ENCODE measurements around the gene BHLHE40. TPM values are rescaled to one million over a fixed set of nuclear protein-coding genes. Genes with fewer than 3 reads are reported as not detected.

The BHLHE40 gene
- total and polyA plus RNA-seq, 10 of the 15 experiments (the other 5 are each of a cell fraction or from before 2014, with no cell fraction given): 25.2 to 106 (median 51.4) TPM

DNA sequence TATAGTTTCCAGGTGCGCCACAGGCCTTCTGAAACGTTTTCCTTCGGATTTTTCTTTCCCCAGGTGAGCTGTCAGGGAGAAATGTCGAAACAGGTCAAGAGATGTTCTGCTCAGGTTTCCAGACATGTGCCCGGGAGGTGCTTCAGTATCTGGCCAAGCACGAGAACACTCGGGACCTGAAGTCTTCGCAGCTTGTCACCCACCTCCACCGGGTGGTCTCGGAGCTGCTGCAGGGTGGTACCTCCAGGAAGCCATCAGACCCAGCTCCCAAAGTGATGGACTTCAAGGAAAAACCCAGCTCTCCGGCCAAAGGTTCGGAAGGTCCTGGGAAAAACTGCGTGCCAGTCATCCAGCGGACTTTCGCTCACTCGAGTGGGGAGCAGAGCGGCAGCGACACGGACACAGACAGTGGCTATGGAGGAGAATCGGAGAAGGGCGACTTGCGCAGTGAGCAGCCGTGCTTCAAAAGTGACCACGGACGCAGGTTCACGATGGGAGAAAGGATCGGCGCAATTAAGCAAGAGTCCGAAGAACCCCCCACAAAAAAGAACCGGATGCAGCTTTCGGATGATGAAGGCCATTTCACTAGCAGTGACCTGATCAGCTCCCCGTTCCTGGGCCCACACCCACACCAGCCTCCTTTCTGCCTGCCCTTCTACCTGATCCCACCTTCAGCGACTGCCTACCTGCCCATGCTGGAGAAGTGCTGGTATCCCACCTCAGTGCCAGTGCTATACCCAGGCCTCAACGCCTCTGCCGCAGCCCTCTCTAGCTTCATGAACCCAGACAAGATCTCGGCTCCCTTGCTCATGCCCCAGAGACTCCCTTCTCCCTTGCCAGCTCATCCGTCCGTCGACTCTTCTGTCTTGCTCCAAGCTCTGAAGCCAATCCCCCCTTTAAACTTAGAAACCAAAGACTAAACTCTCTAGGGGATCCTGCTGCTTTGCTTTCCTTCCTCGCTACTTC is 3.8 kb downstream of the BHLHE40 start (continued):
- peak; percentile 20; the same call in 1 of the 2 replicates for TF ChIP-seq WRNIP1 (IDR thresholded peaks at IDR 0.05; ENCODE audit: borderline replicate concordance, low read depth, low read length)
- 0 out of 2 replicates have a peak, but pooled peaks have one; percentile 16 for TF ChIP-seq BACH1 (IDR thresholded peaks at IDR 0.05; ENCODE audit: borderline replicate concordance)
- TF ChIP-seq, protein P1, sequence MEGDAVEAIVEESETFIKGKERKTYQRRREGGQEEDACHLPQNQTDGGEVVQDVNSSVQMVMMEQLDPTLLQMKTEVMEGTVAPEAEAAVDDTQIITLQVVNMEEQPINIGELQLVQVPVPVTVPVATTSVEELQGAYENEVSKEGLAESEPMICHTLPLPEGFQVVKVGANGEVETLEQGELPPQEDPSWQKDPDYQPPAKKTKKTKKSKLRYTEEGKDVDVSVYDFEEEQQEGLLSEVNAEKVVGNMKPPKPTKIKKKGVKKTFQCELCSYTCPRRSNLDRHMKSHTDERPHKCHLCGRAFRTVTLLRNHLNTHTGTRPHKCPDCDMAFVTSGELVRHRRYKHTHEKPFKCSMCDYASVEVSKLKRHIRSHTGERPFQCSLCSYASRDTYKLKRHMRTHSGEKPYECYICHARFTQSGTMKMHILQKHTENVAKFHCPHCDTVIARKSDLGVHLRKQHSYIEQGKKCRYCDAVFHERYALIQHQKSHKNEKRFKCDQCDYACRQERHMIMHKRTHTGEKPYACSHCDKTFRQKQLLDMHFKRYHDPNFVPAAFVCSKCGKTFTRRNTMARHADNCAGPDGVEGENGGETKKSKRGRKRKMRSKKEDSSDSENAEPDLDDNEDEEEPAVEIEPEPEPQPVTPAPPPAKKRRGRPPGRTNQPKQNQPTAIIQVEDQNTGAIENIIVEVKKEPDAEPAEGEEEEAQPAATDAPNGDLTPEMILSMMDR (IDR thresholded peaks at IDR 0.05 in 2 of 3, conservative IDR thresholded peaks at IDR 0.05 in 1 of 3; ENCODE audit: control insufficient read depth in 2 of 3, extremely low read depth in 1 of 3, insufficient read depth in 1 of 3, low read depth in 3 of 3, low read length in 3 of 3): no peak
- TF ChIP-seq MTA3 (IDR thresholded peaks at IDR 0.05; ENCODE audit: borderline replicate concordance, low read length): no peak
- no peak for TF ChIP-seq HCFC1 (IDR thresholded peaks at IDR 0.05; ENCODE audit: low read length)
- TF ChIP-seq NBN (IDR thresholded peaks at IDR 0.05): no peak
- TF ChIP-seq, protein P2, sequence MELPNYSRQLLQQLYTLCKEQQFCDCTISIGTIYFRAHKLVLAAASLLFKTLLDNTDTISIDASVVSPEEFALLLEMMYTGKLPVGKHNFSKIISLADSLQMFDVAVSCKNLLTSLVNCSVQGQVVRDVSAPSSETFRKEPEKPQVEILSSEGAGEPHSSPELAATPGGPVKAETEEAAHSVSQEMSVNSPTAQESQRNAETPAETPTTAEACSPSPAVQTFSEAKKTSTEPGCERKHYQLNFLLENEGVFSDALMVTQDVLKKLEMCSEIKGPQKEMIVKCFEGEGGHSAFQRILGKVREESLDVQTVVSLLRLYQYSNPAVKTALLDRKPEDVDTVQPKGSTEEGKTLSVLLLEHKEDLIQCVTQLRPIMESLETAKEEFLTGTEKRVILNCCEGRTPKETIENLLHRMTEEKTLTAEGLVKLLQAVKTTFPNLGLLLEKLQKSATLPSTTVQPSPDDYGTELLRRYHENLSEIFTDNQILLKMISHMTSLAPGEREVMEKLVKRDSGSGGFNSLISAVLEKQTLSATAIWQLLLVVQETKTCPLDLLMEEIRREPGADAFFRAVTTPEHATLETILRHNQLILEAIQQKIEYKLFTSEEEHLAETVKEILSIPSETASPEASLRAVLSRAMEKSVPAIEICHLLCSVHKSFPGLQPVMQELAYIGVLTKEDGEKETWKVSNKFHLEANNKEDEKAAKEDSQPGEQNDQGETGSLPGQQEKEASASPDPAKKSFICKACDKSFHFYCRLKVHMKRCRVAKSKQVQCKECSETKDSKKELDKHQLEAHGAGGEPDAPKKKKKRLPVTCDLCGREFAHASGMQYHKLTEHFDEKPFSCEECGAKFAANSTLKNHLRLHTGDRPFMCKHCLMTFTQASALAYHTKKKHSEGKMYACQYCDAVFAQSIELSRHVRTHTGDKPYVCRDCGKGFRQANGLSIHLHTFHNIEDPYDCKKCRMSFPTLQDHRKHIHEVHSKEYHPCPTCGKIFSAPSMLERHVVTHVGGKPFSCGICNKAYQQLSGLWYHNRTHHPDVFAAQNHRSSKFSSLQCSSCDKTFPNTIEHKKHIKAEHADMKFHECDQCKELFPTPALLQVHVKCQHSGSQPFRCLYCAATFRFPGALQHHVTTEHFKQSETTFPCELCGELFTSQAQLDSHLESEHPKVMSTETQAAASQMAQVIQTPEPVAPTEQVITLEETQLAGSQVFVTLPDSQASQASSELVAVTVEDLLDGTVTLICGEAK (IDR thresholded peaks at IDR 0.05; ENCODE audit: borderline replicate concordance): peak; percentile 59; the same call in 1 of the 2 replicates
- no peak for TF ChIP-seq CHD4 (IDR thresholded peaks at IDR 0.05)
- TF ChIP-seq IRF4 (IDR thresholded peaks at IDR 0.05; ENCODE audit: low read depth, low read length): no peak
- TF ChIP-seq SP1 (IDR thresholded peaks at IDR 0.05; ENCODE audit: low read depth, low read length): no peak
- TF ChIP-seq POLR2AphosphoS2 (IDR thresholded peaks at IDR 0.05; ENCODE audit: low read depth, low read length): 0 out of 2 replicates have a peak, but pooled peaks have one; percentile 14

Measured in GM12878 (cell line).